ENCODE data around the gene IFNA2. TPM values are rescaled to one million over a fixed set of nuclear protein-coding genes. Genes with fewer than 3 reads are reported as not detected.

IFNA2 gene
- total RNA-seq, 1 donor from 2014 or later = not detected

DNA sequence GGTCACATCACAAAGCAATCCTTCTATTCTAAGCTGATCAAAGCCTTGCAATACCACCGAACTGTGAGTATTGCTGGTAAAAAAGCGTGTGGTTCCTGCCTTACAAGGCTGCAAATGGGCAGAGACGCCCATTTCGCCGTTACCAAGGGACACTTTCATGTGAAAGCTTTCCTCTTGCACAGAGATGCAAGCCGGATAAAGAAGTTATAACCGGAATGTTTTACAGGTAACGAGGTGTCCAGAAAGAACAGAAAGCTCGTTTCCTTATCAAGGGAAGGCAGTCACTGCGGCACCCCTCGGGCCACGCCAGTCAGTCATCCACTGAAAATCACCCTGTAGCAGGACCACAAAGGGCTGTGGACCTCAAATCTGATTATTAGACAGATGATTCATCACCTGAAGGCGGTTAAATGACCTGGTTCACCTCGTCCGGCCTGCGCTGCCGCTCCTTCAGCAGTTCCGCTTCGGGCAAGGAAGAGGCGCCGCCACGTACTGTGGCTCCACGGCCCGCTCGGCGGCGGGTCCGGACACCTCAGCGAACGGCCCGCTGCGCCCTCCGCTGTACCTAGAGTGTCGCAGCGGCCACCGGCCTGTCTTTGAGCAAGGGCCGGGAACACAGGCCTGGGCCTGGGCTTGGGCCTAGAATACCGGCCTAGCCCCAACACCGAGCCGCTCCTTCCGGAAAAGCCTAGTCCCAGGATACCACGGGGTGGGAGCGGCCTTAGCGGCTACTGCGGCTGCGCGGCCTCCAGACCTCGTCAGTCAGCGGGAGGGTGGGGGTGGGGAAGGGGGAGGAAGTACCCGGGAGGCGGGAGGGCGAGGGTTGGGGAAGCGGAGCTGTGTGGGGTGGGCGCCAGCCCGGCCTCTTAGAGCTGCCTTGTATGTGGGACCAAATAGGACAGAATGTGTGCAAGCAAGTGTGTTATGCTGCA, 50.2 kb downstream of the IFNA2 start, which contains the start of gene KLHL9:
TSS of gene KLHL9 (minus strand) at position 704 of the 932 bp plus-strand sequence. CDS start at position 159, 545 bp downstream.
- TF ChIP-seq, protein P1, sequence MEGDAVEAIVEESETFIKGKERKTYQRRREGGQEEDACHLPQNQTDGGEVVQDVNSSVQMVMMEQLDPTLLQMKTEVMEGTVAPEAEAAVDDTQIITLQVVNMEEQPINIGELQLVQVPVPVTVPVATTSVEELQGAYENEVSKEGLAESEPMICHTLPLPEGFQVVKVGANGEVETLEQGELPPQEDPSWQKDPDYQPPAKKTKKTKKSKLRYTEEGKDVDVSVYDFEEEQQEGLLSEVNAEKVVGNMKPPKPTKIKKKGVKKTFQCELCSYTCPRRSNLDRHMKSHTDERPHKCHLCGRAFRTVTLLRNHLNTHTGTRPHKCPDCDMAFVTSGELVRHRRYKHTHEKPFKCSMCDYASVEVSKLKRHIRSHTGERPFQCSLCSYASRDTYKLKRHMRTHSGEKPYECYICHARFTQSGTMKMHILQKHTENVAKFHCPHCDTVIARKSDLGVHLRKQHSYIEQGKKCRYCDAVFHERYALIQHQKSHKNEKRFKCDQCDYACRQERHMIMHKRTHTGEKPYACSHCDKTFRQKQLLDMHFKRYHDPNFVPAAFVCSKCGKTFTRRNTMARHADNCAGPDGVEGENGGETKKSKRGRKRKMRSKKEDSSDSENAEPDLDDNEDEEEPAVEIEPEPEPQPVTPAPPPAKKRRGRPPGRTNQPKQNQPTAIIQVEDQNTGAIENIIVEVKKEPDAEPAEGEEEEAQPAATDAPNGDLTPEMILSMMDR (IDR thresholded peaks at IDR 0.05; ENCODE audit: partially characterized antibody, unreplicated experiment) = no peak
- Mint-ChIP-seq H3K4me1 (ENCODE audit: low read depth, unreplicated experiment) (peaks cover 18% of the 10 kb centered on the region), H3K27me3 (ENCODE audit: unreplicated experiment) (no peaks in the 10 kb centered on the region), H3K27ac (ENCODE audit: unreplicated experiment) (peak within 1 kb of the TSS; percentile 91), H3K9me3 (ENCODE audit: unreplicated experiment) (no peaks in the 10 kb centered on the region), H3K4me3 (ENCODE audit: unreplicated experiment) (peak within 1 kb of the TSS; percentile 92), H3K36me3 (ENCODE audit: unreplicated experiment) (no peaks in the 10 kb centered on the region)
- peak; percentile 94 for DNase-seq

Other genes with a start within 250 kb of the IFNA2 start
- gene IFNW1, start 243.6 kb downstream of the IFNA2 start, total RNA-seq (ENCODE audit: unreplicated experiment) = not detected
- not detected for gene IFNA21, start 218.7 kb downstream of the IFNA2 start, total RNA-seq (ENCODE audit: unreplicated experiment)
- not detected for gene IFNA4, start 197.8 kb downstream of the IFNA2 start, total RNA-seq (ENCODE audit: unreplicated experiment)
- gene IFNA7, start 183.2 kb downstream of the IFNA2 start, total RNA-seq (ENCODE audit: unreplicated experiment) = not detected
- not detected for gene IFNA10, start 178.3 kb downstream of the IFNA2 start, total RNA-seq (ENCODE audit: unreplicated experiment)
- not detected for gene IFNA16, start 168.1 kb downstream of the IFNA2 start, total RNA-seq (ENCODE audit: unreplicated experiment)
- not detected for gene IFNA17, start 157.2 kb downstream of the IFNA2 start, total RNA-seq (ENCODE audit: unreplicated experiment)
- not detected for gene IFNA14, start 145.4 kb downstream of the IFNA2 start, total RNA-seq (ENCODE audit: unreplicated experiment)
- gene IFNA5, start 80.1 kb downstream of the IFNA2 start, total RNA-seq (ENCODE audit: unreplicated experiment) = not detected
- gene KLHL9, start 50.0 kb downstream of the IFNA2 start, total RNA-seq (ENCODE audit: unreplicated experiment) = 38.7 TPM
- not detected for gene IFNA6, start 34.5 kb downstream of the IFNA2 start, total RNA-seq (ENCODE audit: unreplicated experiment)
- not detected for gene IFNA13, start 17.3 kb downstream of the IFNA2 start, total RNA-seq (ENCODE audit: unreplicated experiment)
- not detected for gene IFNA8, start 23.7 kb upstream of the IFNA2 start, total RNA-seq (ENCODE audit: unreplicated experiment)
- gene IFNA1, start 55.0 kb upstream of the IFNA2 start, total RNA-seq (ENCODE audit: unreplicated experiment) = not detected
- not detected for gene IFNE, start 96.9 kb upstream of the IFNA2 start, total RNA-seq (ENCODE audit: unreplicated experiment)

Data from glutamatergic neuron (in vitro differentiated cells).